Measurements from ENCODE around the gene ATG4B.

DNA sequence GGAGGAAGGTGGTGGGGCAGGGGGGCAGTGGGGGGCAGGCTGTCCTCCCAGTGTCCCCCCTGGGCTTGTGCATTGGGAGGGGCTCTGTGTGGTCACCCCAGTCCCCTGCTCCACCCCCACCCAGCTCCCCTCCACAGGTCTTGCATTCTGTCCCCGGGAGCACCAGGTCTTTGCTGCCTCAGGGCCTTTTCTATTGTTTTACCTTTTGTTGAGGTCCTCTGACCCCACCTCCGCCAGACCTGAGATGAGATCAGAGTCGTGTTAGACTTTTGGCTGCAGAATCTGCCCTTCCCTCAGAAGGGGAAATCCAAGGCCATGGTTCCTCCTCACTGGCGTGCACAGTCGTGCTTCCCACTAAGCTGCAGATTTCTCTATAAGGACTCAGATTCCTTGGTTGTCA lies 20.8 kb downstream of the ATG4B start:
- TF ChIP-seq, protein P1, sequence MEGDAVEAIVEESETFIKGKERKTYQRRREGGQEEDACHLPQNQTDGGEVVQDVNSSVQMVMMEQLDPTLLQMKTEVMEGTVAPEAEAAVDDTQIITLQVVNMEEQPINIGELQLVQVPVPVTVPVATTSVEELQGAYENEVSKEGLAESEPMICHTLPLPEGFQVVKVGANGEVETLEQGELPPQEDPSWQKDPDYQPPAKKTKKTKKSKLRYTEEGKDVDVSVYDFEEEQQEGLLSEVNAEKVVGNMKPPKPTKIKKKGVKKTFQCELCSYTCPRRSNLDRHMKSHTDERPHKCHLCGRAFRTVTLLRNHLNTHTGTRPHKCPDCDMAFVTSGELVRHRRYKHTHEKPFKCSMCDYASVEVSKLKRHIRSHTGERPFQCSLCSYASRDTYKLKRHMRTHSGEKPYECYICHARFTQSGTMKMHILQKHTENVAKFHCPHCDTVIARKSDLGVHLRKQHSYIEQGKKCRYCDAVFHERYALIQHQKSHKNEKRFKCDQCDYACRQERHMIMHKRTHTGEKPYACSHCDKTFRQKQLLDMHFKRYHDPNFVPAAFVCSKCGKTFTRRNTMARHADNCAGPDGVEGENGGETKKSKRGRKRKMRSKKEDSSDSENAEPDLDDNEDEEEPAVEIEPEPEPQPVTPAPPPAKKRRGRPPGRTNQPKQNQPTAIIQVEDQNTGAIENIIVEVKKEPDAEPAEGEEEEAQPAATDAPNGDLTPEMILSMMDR (IDR thresholded peaks at IDR 0.05) = no peak
- TF ChIP-seq POLR2A (IDR thresholded peaks at IDR 0.05) = no peak

Data from suprapubic skin (tissue), 3 donors.